GM23338 (cell line): ENCODE measurements around the gene TMEM131L.

Experiments used
- CREB1 ChIP-seq: fragments of 250-450 bp; sonication (Bioruptor Pico); IDR thresholded peaks from 2 replicates; pipeline ENCODE4 v1.5.0; 2020; ENCODE audit warnings: low read depth, mild to moderate bottlenecking, moderate library complexity
- CTCF ChIP-seq, 2 experiments: fragments of 200-600 bp in 1 of 2; sonication (generic) in 1 of 2; conservative IDR thresholded peaks; 2 replicates each; pipeline versions ENCODE4 v1.5.1 to v1.6.1; 2016 to 2017; ENCODE audit warnings: antibody characterized with exemption in 2 of 2, low read depth in 2 of 2, mild to moderate bottlenecking in 2 of 2, moderate library complexity in 1 of 2
- EZH2 ChIP-seq: fragments of 200-600 bp; sonication (generic); IDR thresholded peaks from one replicate; pipeline ENCODE4 v1.8.0; 2017; ENCODE audit warnings: antibody characterized with exemption, mild to moderate bottlenecking, low read depth; ENCODE audit not compliant: unreplicated experiment
- EZH2phosphoT487 ChIP-seq: fragments of 200-600 bp; sonication (generic); IDR thresholded peaks from one replicate; pipeline ENCODE4 v1.8.1; 2018; ENCODE audit warnings: antibody characterized with exemption; ENCODE audit not compliant: unreplicated experiment
- JUNB ChIP-seq: IDR thresholded peaks from one replicate; pipeline ENCODE4 v1.6.1; 2016; ENCODE audit warnings: antibody characterized with exemption; ENCODE audit not compliant: unreplicated experiment
- POLR2AphosphoS5 ChIP-seq: IDR thresholded peaks from 2 replicates; pipeline ENCODE4 v1.6.1; 2016; ENCODE audit warnings: antibody characterized with exemption, low read depth
- REST ChIP-seq: IDR thresholded peaks from one replicate; pipeline ENCODE4 v1.6.1; 2018; ENCODE audit warnings: antibody characterized with exemption; ENCODE audit not compliant: unreplicated experiment
- STAT1 ChIP-seq: IDR thresholded peaks from one replicate; pipeline ENCODE4 v1.6.1; 2016; ENCODE audit warnings: antibody characterized with exemption; ENCODE audit not compliant: unreplicated experiment
- ZNF331 ChIP-seq: fragments of 250-450 bp; sonication (Bioruptor Pico); IDR thresholded peaks from 2 replicates; pipeline ENCODE4 v1.5.0; 2020; ENCODE audit warnings: low read depth, mild to moderate bottlenecking, moderate library complexity

GRCh38 chr4:153480704-153481103, 14.5 kb downstream of the TMEM131L start:
- TF ChIP-seq EZH2, result no peak
- no peak for TF ChIP-seq CTCF (conservative IDR thresholded peaks at IDR 0.05; ENCODE audit: low read depth in 2 of 2)
- no peak for TF ChIP-seq EZH2phosphoT487
- TF ChIP-seq POLR2AphosphoS5, result no peak
- no peak for TF ChIP-seq JUNB
- no peak for TF ChIP-seq STAT1
- TF ChIP-seq REST, result no peak
- no peak for TF ChIP-seq CREB1 (CRISPR knock-in tag)
- no peak for TF ChIP-seq ZNF331 (CRISPR knock-in tag)
